Pancreas (tissue), 10 donors: Measurements from ENCODE around the gene RAD9A. TPM values are rescaled to one million over a fixed set of nuclear protein-coding genes. Genes with fewer than 3 reads are reported as not detected.

Experiments used
- ATAC-seq, 4 donors: fragments of 200-7000 bp; cut with Tn5 transposase; one replicate each; pipeline versions ENCODE4 v1.8.0 to v1.9.1; 2020; ENCODE audit warnings: mild to moderate bottlenecking in 4 of 4, moderate library complexity in 4 of 4
- DNase-seq, 6 donors: peaks; one replicate each; pipeline ENCODE4 v3.0.0-alpha.2; 2020
- FAIRE-seq: peaks from 2 replicates; lab custom pipeline; 2012; peaks lifted over from hg19 to GRCh38; lab: Jason Lieb, UNC
- H3K27ac ChIP-seq, 4 donors: fragments of 200-600 bp; sonication (generic); 1 replicate in 3 of 4; 2 replicates in 1 of 4; pipeline versions ENCODE4 v1.5.0 to v1.8.0; 2020
- H3K27me3 ChIP-seq, 4 donors: fragments of 200-600 bp; one replicate each; pipeline ENCODE4 v1.8.0; 2021
- H3K36me3 ChIP-seq, 3 donors: fragments of 200-600 bp; sonication (generic) in 1 of 3; one replicate each; pipeline versions ENCODE4 v1.5.0 to v1.8.0; 2020 to 2021
- H3K4me1 ChIP-seq, 3 donors: fragments of 200-600 bp; one replicate each; pipeline ENCODE4 v1.8.0; 2021
- H3K4me3 ChIP-seq, 4 donors: fragments of 200-600 bp; sonication (generic) in 2 of 4; one replicate each; pipeline versions ENCODE4 v1.5.0 to v1.8.0; 2020 to 2021
- H3K9me3 ChIP-seq, 4 donors: fragments of 200-600 bp; one replicate each; pipeline ENCODE4 v1.8.0; 2021
- CTCF ChIP-seq, 4 donors: fragments of 200-600 bp; sonication (generic) in 3 of 4; IDR thresholded peaks; one replicate each; pipeline versions ENCODE4 v1.5.0 to v1.8.0; 2021; ENCODE audit warnings: antibody characterized with exemption in 4 of 4
- WGBS, 2 donors: extraction: QIAGEN DNeasy Blood & Tissue Kit; methylation state at CpG; one replicate each; pipeline ENCODE4 v1.1.7; 2013; 5-methylcytosine and 5-hydroxymethylcytosine counted together
- intact Hi-C, 3 donors: fragments of 100-400 bp; cut with DNase I; formaldehyde crosslinking; loops; one replicate each; pipeline versions ENCODE4 v1.11.1 to v1.14.2; 2022
- polyA plus RNA-seq, 2 donors: library from polyadenylated mRNA; stranded (reverse); fragments of 200-250 nt; gene quantifications; one replicate each; pipeline ENCODE4 v1.2.3, GENCODE V29; 2013
- total RNA-seq, 6 donors: library from RNA; stranded (reverse); fragmentation: NEBNext Ultra II Directional in 4 of 6; extraction: Animal tissue kit (Norgen Biotek cat#: 25700) in 4 of 6; gene quantifications; one replicate each; pipeline versions ENCODE4 v1.2.1 to v1.2.4, GENCODE V29; 2021 to 2023
- donor health status: healthy with polysubstance abuse.
- donor health status: DM: no; HTN: no; CAD: no; lungs with moderate emphysema.
- donor health status: DM: no; HTN: no; CAD: no.
- donor health status: control.
- donor health status: control.
- donor health status: Bipolar disorder and iron deficiency.
- donor health status: DM: yes; HTN: yes; CAD: no.
- donor health status: DM: no; HTN: no; CAD: no.
- donor health status: DM: no; HTN: no; CAD: no.
- donor health status: DM: yes; HTN: yes; CAD: no.

RAD9A gene
- total RNA-seq = 10 to 100 TPM in 5 of 6 donors, 1 to 10 TPM in 1; 9.4 to 18.0 (median 12.8) TPM
- polyA plus RNA-seq = 10 to 100 TPM; 39.8 to 45.2 TPM

GRCh38 chr11:67391304-67392182 lies at the start of gene RAD9A:
Gene RAD9A, plus strand, starts transcription at chr11:67391986. Its CDS starts 59 bp downstream, at chr11:67392045.
- no peaks in the 10 kb centered on the region for H3K27me3 ChIP-seq
- no peaks in the 10 kb centered on the region for H3K9me3 ChIP-seq
- H3K36me3 ChIP-seq = no peaks in the 10 kb centered on the region
- peak within 1 kb of the TSS; percentile 70 to 88 (median 82) for H3K4me3 ChIP-seq
- 0 to 1% methylated on average over 65 to 75 of the region's 75 CpGs for WGBS, 2 donors
- intact Hi-C loops = no loop called here
- ATAC-seq = peak; percentile 83 to 93 (median 90)
- peak within 1 kb of the TSS; percentile 46 to 80 (median 76) for H3K27ac ChIP-seq
- peak; percentile 93 to 98 (median 96) for DNase-seq
- FAIRE-seq = no peak
- no peak for TF ChIP-seq CTCF (IDR thresholded peaks at IDR 0.05)
- H3K4me1 ChIP-seq = peaks cover 0 to 9% (median 0%) of the 10 kb centered on the region in 3 donors

GRCh38 chr11:67344264-67344663 lies 47.5 kb upstream of the RAD9A start:
- H3K4me1 ChIP-seq = peaks cover 17 to 27% (median 18%) of the 10 kb centered on the region in 3 donors
- no peaks in the 10 kb centered on the region for H3K36me3 ChIP-seq
- intact Hi-C loops = no loop called here
- no peaks in the 10 kb centered on the region for H3K27me3 ChIP-seq
- no peak for ATAC-seq
- FAIRE-seq = no peak
- no peaks in the 10 kb centered on the region for H3K9me3 ChIP-seq
- peak overlapping the region in 3 of 4 donors; percentile 68 to 74 (median 73) for H3K27ac ChIP-seq
- no peak overlapping the region for H3K4me3 ChIP-seq
- 86 to 89% methylated on average over 4 of the region's 4 CpGs for WGBS, 2 donors
- TF ChIP-seq CTCF (IDR thresholded peaks at IDR 0.05) = no peak
- DNase-seq = no peak

- no peak for FAIRE-seq
- Histone ChIP-seq H3K27ac (peak overlapping the region; percentile 51 to 74 (median 70)), H3K27me3 (no peaks in the 10 kb centered on the region), H3K4me3 (no peak overlapping the region), H3K9me3 (no peaks in the 10 kb centered on the region), H3K36me3 (no peaks in the 10 kb centered on the region), H3K4me1 (peaks cover 17 to 27% (median 18%) of the 10 kb centered on the region in 3 donors)
- WGBS, 2 donors = 50% methylated on average over 8 of the region's 8 CpGs
- no peak for DNase-seq
- intact Hi-C loops = loop anchor here in 1 of 3 donors (5.0 kb wide), 1 partner anchor 37 kb away; no protein-coding TSS in a partner anchor
- TF ChIP-seq CTCF (IDR thresholded peaks at IDR 0.05) = no peak
- ATAC-seq = peak; percentile 26 to 67 (median 49)
Measured at GRCh38 chr11:67345247-67345919, 46.4 kb upstream of the RAD9A start.

GRCh38 chr11:67345920-67346819 lies 45.6 kb upstream of the RAD9A start:
- Histone ChIP-seq H3K27me3 (no peaks in the 10 kb centered on the region), H3K9me3 (no peaks in the 10 kb centered on the region), H3K4me3 (no peak overlapping the region), H3K27ac (peak overlapping the region; percentile 51 to 74 (median 70)), H3K36me3 (no peaks in the 10 kb centered on the region), H3K4me1 (peaks cover 20 to 32% (median 23%) of the 10 kb centered on the region in 3 donors)
- WGBS, 2 donors = 33 to 34% methylated on average over 7 of the region's 7 CpGs
- FAIRE-seq (no peak), ATAC-seq (peak; percentile 79 to 87 (median 86)), DNase-seq (peak in 3 of 6 donors; percentile 55 to 70 (median 67))
- peak; percentile 28 to 52 (median 47) for TF ChIP-seq CTCF (IDR thresholded peaks at IDR 0.05)
- intact Hi-C loops = loop anchor here in 1 of 3 donors (5.0 kb wide), 1 partner anchor 36 kb away; no protein-coding TSS in a partner anchor
